K562 (cell line): ENCODE results near the gene RAB7A.

Source experiments
- CTCF ChIP-seq, 3 experiments: IDR thresholded peaks in 2 of 3; conservative IDR thresholded peaks in 1 of 3; 2 replicates each; pipeline ENCODE4 v1.5.1; 2011 to 2012; ENCODE audit warnings: low read length in 3 of 3, mild to moderate bottlenecking in 3 of 3, control low read depth in 2 of 3, improper control_type of control experiment in 1 of 3, inconsistent platforms in 1 of 3, low read depth in 1 of 3, mixed read lengths in 1 of 3, moderate library complexity in 1 of 3; ENCODE audit not compliant: insufficient read depth in 2 of 3
- FOSL1 ChIP-seq: fragments of 200-800 bp; sonication (Bioruptor generic); conservative IDR thresholded peaks from 2 replicates; pipeline ENCODE4 v1.6.1; 2016; ENCODE audit warnings: missing genetic modification characterization, missing compliant biosample characterization
- KAT2B ChIP-seq: IDR thresholded peaks from one replicate; pipeline ENCODE4 v1.6.1; 2012; ENCODE audit warnings: low read depth, mild to moderate bottlenecking, control low read depth, inconsistent platforms, low read length, moderate library complexity
- KAT7 ChIP-seq: sonication (generic); formaldehyde crosslinking; IDR thresholded peaks from 2 replicates; pipeline ENCODE4 v1.8.0; 2022; ENCODE audit warnings: missing genetic modification reagents, mild to moderate bottlenecking, borderline replicate concordance
- POLR2AphosphoS5 ChIP-seq: IDR thresholded peaks from 2 replicates; pipeline ENCODE4 v1.6.1; 2011; ENCODE audit warnings: mild to moderate bottlenecking, low read depth, low read length, moderate library complexity; ENCODE audit not compliant: control insufficient read depth, insufficient read depth
- POLR2G ChIP-seq: fragments of 200-400 bp; formaldehyde crosslinking; IDR thresholded peaks from 2 replicates; pipeline ENCODE4 v1.6.1; 2017; ENCODE audit warnings: low read depth, mild to moderate bottlenecking, antibody characterized with exemption, low read length, moderate library complexity
- RAD21 ChIP-seq, 2 experiments: fragments of 250-450 bp in 1 of 2; fragments of 450-650 bp in 1 of 2; sonication (Bioruptor Pico) in 1 of 2; formaldehyde crosslinking in 1 of 2; IDR thresholded peaks in 1 of 2; conservative IDR thresholded peaks in 1 of 2; 2 replicates each; pipeline versions ENCODE4 v1.4.0 to v1.8.0; 2020 to 2022; ENCODE audit warnings: mild to moderate bottlenecking in 2 of 2, moderate library complexity in 1 of 2
- RAD51 ChIP-seq: fragments of 450-650 bp; IDR thresholded peaks from 2 replicates; pipeline ENCODE4 v1.7.1; 2016; ENCODE audit warnings: low read depth, mild to moderate bottlenecking, borderline replicate concordance
- TCF3 ChIP-seq: sonication (generic); formaldehyde crosslinking; IDR thresholded peaks from 2 replicates; pipeline ENCODE4 v1.4.0; 2020; ENCODE audit warnings: mild to moderate bottlenecking, missing genetic modification reagents
- THAP12 ChIP-seq: fragments of 250-450 bp; sonication (Bioruptor Pico); IDR thresholded peaks from 2 replicates; pipeline ENCODE4 v1.9.0; 2021; ENCODE audit warnings: mild to moderate bottlenecking, inconsistent platforms
- ZNF184 ChIP-seq: sonication (generic); formaldehyde crosslinking; IDR thresholded peaks from 2 replicates; pipeline ENCODE4 v1.5.0; 2020; ENCODE audit warnings: missing genetic modification reagents
- ZNF224 ChIP-seq: sonication (generic); formaldehyde crosslinking; IDR thresholded peaks from 2 replicates; pipeline ENCODE4 v1.8.0; 2022; ENCODE audit warnings: mild to moderate bottlenecking, missing genetic modification reagents
- TF ChIP-seq, protein P1 (sequence below): fragments of 450-650 bp; formaldehyde crosslinking; IDR thresholded peaks from 2 replicates; pipeline ENCODE4 v1.4.0; 2020; ENCODE audit warnings: mild to moderate bottlenecking, moderate library complexity

DNA sequence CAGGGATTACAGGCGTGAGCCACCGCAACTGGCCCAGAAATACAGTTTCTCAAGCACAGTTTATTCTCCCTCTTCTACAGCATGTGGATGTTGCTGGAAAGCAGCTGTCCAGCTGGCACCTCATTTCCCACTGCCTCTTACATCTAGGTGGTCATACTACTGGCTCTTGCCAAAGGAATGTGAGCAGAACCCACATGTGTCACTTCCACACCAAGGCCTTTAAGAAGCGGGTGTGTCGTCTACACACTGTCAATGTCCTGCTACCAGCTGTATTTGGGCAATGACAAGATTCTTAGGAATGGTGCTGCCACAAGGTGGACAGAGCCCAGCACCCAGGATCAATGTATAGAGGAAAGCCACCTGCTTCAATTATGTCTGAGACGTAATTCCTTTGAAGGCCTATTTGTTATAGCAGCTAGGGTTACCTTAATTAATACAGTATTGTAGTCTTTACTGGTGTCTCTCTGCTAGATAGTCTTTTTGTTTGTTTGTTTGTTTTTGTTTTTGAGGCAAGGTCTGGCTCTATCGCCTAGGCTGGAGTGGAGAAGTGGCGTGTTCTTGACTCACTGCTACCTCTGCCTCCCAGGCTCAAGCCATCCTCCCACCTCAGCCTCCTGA, 15.1 kb upstream of the RAB7A start:
- TF ChIP-seq CTCF (IDR thresholded peaks at IDR 0.05 in 2 of 3, conservative IDR thresholded peaks at IDR 0.05 in 1 of 3; ENCODE audit: insufficient read depth in 2 of 3, low read depth in 1 of 3, low read length in 3 of 3) = no peak
- no peak for TF ChIP-seq POLR2G
- TF ChIP-seq POLR2AphosphoS5 = no peak
- TF ChIP-seq RAD21 (CRISPR knock-in tag; conservative IDR thresholded peaks at IDR 0.05 in 1 of 2, IDR thresholded peaks at IDR 0.05 in 1 of 2) = no peak
- no peak for TF ChIP-seq RAD51
- no peak for TF ChIP-seq KAT2B
- no peak for TF ChIP-seq ZNF184 (CRISPR knock-in tag)
- no peak for TF ChIP-seq TCF3 (CRISPR knock-in tag)
- TF ChIP-seq, protein P1, sequence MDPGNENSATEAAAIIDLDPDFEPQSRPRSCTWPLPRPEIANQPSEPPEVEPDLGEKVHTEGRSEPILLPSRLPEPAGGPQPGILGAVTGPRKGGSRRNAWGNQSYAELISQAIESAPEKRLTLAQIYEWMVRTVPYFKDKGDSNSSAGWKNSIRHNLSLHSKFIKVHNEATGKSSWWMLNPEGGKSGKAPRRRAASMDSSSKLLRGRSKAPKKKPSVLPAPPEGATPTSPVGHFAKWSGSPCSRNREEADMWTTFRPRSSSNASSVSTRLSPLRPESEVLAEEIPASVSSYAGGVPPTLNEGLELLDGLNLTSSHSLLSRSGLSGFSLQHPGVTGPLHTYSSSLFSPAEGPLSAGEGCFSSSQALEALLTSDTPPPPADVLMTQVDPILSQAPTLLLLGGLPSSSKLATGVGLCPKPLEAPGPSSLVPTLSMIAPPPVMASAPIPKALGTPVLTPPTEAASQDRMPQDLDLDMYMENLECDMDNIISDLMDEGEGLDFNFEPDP (CRISPR knock-in tag) = no peak
- no peak for TF ChIP-seq ZNF224
- TF ChIP-seq FOSL1 = no peak
- TF ChIP-seq KAT7 (CRISPR knock-in tag) = no peak
- TF ChIP-seq THAP12 = no peak
